SK-N-SH treated with all-trans-retinoic acid at 6 μM for 48 hours (cell line): Measurements from ENCODE around the gene SERPINB12.

Source experiments
- ARNTL ChIP-seq: fragments of 450-650 bp; formaldehyde crosslinking; IDR thresholded peaks from 2 replicates; pipeline ENCODE4 v1.5.0; 2020; ENCODE audit warnings: low read depth, mild to moderate bottlenecking, moderate library complexity, borderline replicate concordance
- CREB5 ChIP-seq: fragments of 250-450 bp; sonication (Bioruptor Pico); IDR thresholded peaks from 2 replicates; pipeline ENCODE4 v1.5.1; 2020; ENCODE audit warnings: low read depth, mild to moderate bottlenecking, moderate library complexity
- CSDC2 ChIP-seq: fragments of 250-450 bp; sonication (Bioruptor Pico); IDR thresholded peaks from 2 replicates; pipeline ENCODE4 v1.5.0; 2020; ENCODE audit warnings: mild to moderate bottlenecking, moderate library complexity
- GLIS3 ChIP-seq: fragments of 250-450 bp; sonication (Bioruptor Pico); IDR thresholded peaks from 2 replicates; pipeline ENCODE4 v1.5.0; 2020; ENCODE audit warnings: mild to moderate bottlenecking, moderate library complexity
- PATZ1 ChIP-seq: fragments of 250-450 bp; sonication (Bioruptor Pico); IDR thresholded peaks from 2 replicates; pipeline ENCODE4 v1.8.0; 2020; ENCODE audit warnings: mild to moderate bottlenecking, moderate library complexity, borderline replicate concordance
- PPARA ChIP-seq: fragments of 250-450 bp; sonication (Bioruptor Pico); IDR thresholded peaks from 2 replicates; pipeline ENCODE4 v1.5.0; 2020; ENCODE audit warnings: mild to moderate bottlenecking, borderline replicate concordance
- ZFP3 ChIP-seq: fragments of 250-450 bp; sonication (Bioruptor Pico); IDR thresholded peaks from 2 replicates; pipeline ENCODE4 v1.5.0; 2020; ENCODE audit warnings: mild to moderate bottlenecking, moderate library complexity
- ZFP30 ChIP-seq: fragments of 450-650 bp; formaldehyde crosslinking; IDR thresholded peaks from 2 replicates; pipeline ENCODE4 v1.5.0; 2022; ENCODE audit warnings: mild to moderate bottlenecking, moderate library complexity

GRCh38 chr18:63570721-63571120, 28.6 kb downstream of the SERPINB12 start:
- TF ChIP-seq ZFP30 (CRISPR knock-in tag) (no peak), ZFP3 (CRISPR knock-in tag) (no peak), ARNTL (CRISPR knock-in tag) (no peak), CREB5 (CRISPR knock-in tag) (no peak), PPARA (no peak), GLIS3 (no peak), CSDC2 (CRISPR knock-in tag) (no peak), PATZ1 (CRISPR knock-in tag) (no peak)
